IPS-18c (cell line): ENCODE measurements around the gene EHBP1.
A peak's percentile ranks its signal among the peaks of the same experiment; 100 is the strongest.

Experiments used
- H3K4me3 ChIP-seq: 2 replicates; pipeline ENCODE4 v1.7.0; 2013; ENCODE audit warnings: low read depth, mild to moderate bottlenecking, low read length, moderate library complexity; ENCODE audit not compliant: insufficient read depth
- H3K9me3 ChIP-seq: one replicate; pipeline ENCODE4 v1.6.1; 2013; ENCODE audit warnings: mild to moderate bottlenecking, low read length, moderate library complexity; ENCODE audit not compliant: control insufficient read depth, insufficient read depth

Gene EHBP1

DNA sequence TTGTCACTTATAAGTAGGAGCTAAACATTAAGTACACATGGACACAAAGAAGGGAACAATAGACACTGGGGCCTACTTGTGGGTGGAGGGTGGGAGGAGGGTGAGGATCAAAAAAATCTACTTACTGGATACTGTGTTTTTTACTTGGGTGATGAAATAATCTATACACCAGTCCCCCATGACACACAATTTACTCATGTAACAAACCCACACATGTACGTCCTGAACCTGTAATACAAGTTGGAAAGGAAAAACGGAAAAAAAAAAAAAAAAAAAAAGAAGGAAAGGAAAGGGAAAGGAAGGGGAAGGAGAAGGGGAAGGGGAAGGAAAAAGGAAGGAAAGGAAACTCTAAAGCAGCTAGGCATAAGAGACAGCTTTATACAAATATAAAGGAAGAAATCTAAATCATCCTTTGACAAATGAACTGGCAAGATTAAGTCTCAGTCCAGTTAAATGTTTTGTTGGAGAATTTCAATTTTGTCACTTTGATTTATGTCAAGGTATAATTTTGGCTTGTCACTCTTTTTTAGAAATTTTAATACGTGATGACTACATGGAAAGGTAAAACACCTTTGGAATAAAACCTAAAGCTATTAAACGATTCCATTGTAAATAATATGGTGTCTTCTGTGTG, 175.8 kb downstream of the EHBP1 start:
- no peak overlapping the region for H3K4me3 ChIP-seq
- H3K9me3 ChIP-seq, result no peaks in the 10 kb centered on the region

- no peak overlapping the region for H3K4me3 ChIP-seq
- no peaks in the 10 kb centered on the region for H3K9me3 ChIP-seq
Observed at GRCh38 chr2:62883629-62884028, 178.1 kb downstream of the EHBP1 start.

GRCh38 chr2:62884086-62884485, 178.6 kb downstream of the EHBP1 start:
- H3K4me3 ChIP-seq, result no peak overlapping the region
- no peaks in the 10 kb centered on the region for H3K9me3 ChIP-seq

GRCh38 chr2:62884514-62884913, 179.0 kb downstream of the EHBP1 start:
- no peaks in the 10 kb centered on the region for H3K9me3 ChIP-seq
- no peak overlapping the region for H3K4me3 ChIP-seq

DNA sequence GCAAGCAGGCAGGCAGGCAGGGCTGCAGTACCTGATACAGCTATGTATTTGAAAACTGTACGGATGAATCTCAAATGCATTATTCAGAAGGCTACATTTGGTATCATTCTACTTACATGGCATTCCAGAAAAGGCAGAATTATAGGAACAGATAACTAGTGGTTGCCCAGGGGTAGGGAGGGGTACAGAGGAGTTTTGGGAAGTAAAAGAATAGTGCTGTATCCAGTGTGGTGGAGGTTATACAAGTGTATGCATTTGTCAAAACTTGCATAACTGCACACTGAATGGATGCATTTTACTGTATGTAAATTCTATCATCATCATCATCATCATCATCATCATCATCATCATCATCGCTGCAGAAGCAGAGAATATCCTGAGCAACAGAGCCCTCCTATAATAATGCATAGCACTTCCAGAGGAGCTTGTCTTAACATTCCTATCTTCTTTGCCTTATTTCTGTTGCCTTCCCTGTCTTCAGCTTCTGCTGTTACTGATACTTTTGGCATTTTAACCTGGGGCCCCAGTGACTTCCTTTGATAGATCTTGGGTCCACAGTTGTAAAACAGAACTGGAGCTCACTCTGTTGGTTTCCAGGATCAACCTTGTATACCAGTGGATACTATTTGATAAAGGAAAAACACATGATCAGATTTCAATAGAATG, 189.6 kb downstream of the EHBP1 start:
- H3K9me3 ChIP-seq, result no peaks in the 10 kb centered on the region
- H3K4me3 ChIP-seq, result no peak overlapping the region

DNA sequence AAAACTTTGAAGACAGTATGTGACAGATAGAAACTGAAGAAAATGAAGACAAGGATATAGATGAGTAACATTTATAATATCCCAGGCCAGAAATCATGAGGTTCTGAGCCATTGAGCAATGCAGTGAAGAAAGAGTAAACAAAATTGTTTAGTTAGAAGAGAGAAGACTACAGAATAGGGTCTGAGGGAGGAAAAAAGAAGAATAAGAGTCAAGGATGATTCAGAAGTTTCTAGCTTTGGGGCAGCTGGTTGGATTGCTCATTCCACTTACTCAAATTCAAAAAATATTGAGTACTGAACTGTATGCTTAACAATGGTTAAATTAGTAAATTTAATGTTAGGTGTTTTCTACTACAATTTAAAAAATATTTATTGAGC, 190.1 kb downstream of the EHBP1 start:
- no peak overlapping the region for H3K4me3 ChIP-seq

DNA sequence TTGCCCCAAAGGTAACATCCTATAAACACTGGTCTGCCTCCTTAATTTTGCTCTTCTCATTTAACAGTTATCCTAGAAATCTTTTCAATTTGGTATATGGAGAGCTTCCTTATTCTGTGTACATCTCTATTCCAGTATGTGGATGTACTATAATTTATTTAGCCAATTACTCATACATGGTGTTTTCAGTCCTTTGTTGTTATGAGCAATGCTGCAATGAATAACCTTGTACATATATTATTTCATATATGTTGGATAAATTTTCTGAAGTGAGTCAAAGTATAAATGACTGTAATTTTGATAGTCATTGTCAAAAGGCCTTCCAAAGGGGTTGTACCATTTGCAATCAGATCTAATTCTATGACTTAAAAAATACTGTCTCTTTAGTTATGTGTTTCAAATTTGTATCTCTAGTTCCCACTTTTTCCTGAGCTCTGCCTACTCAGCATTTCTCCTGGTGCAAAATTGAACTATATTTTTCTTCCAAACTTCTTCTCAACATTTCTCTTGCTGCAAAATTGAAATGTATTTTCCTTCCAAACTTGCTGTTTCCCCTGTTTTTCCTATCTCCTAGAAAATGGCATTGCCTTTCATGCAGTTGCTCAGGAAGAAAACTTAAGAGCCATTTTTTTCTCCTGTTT, 191.8 kb downstream of the EHBP1 start:
- Histone ChIP-seq H3K9me3 (no peaks in the 10 kb centered on the region), H3K4me3 (no peak overlapping the region)

More for the DNA sequence above, 190.1 kb downstream of the EHBP1 start:
- H3K9me3 ChIP-seq, result no peaks in the 10 kb centered on the region

GRCh38 chr2:62904344-62904743, 198.8 kb downstream of the EHBP1 start:
- Histone ChIP-seq H3K9me3 (no peaks in the 10 kb centered on the region), H3K4me3 (no peak overlapping the region)

GRCh38 chr2:62908145-62908544, 202.6 kb downstream of the EHBP1 start:
- H3K4me3 ChIP-seq, result no peak overlapping the region
- H3K9me3 ChIP-seq, result no peaks in the 10 kb centered on the region

DNA sequence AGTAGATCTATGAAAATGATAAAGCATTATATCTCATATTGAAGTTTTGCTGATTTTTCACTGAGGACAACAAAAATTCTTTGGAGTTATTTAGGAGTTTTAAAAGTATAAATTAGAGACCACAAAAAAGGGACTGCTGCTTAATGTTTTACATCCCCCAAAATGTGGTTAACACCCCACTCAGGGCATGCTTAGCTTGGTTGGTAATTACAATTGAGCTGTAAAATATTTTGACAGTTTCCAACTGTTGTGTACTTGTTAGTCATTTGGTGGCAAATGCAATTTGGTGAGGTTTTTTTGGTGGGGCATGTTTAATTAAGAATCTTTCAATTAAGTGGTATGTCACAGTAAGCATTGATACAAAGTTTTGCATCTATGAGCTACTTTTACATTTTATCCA, 207.8 kb downstream of the EHBP1 start:
- Histone ChIP-seq H3K9me3 (no peaks in the 10 kb centered on the region), H3K4me3 (no peak overlapping the region)

- Histone ChIP-seq H3K9me3 (no peaks in the 10 kb centered on the region), H3K4me3 (no peak overlapping the region)
Observed at GRCh38 chr2:62919041-62919440, 213.5 kb downstream of the EHBP1 start.

DNA sequence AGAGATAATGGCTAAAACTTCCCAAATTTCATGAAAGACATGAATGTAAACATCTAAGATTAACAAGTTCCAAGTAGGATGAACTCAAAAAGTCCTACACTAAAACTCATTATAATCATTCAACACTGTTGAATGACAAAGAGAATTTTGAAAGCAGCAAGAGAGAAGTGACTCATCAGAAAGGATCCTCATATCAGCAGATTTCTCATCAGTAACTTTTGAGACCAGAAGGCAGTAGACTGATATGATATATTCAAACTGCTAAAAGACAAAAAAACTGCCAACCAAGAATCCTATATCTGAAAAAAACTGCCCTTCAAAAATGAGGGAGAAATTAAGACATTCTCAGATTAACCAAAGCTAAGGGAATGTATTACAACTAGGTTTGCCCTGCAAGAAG, 214.6 kb downstream of the EHBP1 start:
- H3K9me3 ChIP-seq, result no peaks in the 10 kb centered on the region
- no peak overlapping the region for H3K4me3 ChIP-seq

DNA sequence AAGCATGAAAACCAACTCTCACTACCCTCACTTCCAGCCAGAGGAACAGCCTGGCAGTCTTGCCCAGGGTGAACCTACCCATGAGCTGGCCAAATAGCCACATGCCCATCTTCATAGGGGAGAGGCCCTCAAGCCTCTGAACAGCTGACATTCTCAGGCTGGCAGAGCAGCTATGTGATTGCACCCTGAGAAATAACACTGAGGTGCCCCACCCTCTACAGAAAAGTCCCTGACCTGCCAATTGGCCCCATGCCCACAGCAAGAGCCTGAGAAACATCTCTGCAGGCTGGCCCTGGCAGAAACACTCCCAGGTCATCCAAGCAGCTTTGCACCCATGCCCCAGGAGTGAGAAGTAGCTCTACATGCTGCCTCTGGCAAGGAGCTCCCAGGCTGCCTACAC, 217.7 kb downstream of the EHBP1 start:
- Histone ChIP-seq H3K9me3 (no peaks in the 10 kb centered on the region), H3K4me3 (no peak overlapping the region)

DNA sequence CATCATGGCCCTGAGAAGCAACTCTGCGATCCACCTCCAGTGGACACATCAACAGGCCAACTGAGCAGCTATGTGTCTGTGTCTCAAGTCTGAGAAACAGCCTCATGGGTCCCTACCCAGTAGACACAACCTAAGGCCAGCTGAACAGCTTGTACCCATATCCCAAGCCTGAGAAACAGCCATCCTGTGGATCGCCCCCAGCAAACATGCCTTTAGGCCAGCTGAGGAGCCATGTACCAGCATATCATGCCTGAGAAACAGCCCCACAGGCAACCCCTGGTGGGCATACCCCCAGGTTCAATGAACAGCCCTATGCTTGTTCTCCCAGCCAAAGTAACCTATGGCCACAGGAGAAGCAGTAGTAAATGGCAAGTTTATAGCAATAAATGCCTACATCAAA, 218.4 kb downstream of the EHBP1 start:
- peak overlapping the region; percentile 12; the same call in 1 of the 2 replicates for H3K4me3 ChIP-seq

DNA sequence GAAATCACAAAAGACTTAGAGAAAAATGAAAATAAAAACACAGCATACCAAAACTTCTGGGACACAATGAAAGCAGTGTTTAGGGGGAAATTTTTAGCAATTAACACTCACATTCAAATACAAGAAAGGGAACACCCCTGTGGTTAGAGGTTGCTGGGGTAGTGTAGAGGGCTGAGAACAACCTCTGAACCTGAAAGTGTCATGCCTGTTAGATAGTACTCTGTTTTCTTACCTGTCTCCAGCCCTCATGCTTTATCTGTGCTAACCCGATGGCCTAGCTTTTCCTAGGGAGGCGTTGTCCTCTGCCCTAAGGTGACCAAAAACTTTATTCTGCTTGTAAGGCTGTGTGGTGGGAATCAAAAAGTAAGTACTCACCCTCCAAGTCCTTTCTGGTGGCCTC, 222.5 kb downstream of the EHBP1 start:
- Histone ChIP-seq H3K9me3 (no peaks in the 10 kb centered on the region), H3K4me3 (no peak overlapping the region)

More for the DNA sequence above, 218.4 kb downstream of the EHBP1 start:
- H3K9me3 ChIP-seq, result no peaks in the 10 kb centered on the region

GRCh38 chr2:62931536-62931935, 226.0 kb downstream of the EHBP1 start:
- Histone ChIP-seq H3K4me3 (no peak overlapping the region), H3K9me3 (no peaks in the 10 kb centered on the region)

DNA sequence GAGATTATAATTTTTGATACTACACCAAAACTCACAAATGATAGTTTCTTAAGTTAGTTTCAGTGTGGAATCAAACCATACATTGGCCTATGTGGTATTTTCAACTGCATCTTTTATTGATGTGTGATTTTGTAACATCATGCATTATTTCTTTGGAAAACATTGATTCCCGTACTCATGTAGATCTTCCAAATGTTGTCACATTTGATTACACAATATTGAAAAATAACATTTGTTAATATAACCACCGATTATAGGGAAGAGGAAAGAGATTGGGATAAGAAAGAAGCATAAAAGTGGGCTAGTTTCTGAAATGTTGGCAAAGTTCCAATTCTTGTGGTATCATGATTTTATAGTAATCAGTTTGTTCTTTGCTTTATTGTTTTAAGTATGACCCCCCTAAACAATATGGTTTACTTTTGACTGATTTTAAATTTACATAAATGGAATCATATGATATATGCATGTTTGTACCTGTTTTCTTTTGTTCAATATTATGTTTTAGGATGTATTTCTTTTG, 227.9 kb downstream of the EHBP1 start:
- H3K4me3 ChIP-seq, result no peak overlapping the region
- H3K9me3 ChIP-seq, result no peaks in the 10 kb centered on the region

DNA sequence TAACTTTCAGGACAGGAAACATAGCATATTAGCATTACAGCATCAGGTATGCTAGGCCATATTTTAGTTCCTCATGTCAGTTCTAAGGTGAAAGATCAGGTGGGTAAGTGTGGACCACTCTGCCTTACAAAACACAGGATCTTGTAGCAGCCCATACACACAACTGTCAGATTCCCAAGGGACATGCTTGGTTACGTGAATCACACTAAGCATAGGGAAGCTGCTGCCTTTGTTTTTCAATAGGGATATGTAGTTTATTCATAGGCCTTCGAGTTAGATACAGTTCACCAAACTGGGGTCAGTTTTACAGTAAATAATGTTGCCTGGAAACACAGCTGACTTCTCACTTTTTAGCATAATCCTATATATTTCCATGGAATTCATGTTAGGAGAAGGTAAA, 229.0 kb downstream of the EHBP1 start:
- Histone ChIP-seq H3K9me3 (no peaks in the 10 kb centered on the region), H3K4me3 (no peak overlapping the region)
